HG02870 (cell line): Measurements from ENCODE around the gene KHDC4.
"Not testable (repeated sequence)": the region's sequence is repeated elsewhere in the genome, so short reads cannot be mapped to it uniquely, and the experiment has no call there.

Experiments
- ATAC-seq: cut with Tn5 transposase; IDR thresholded peaks from one replicate; pipeline ENCODE4 v1.9.1; 2021; ENCODE audit warnings: mild to moderate bottlenecking, moderate library complexity; ENCODE audit not compliant: unreplicated experiment

The KHDC4 gene

GRCh38 chr1:155942578-155943141, 8.4 kb upstream of the KHDC4 start:
- no peak for ATAC-seq

- no peak for ATAC-seq
These were observed 7.8 kb upstream of the KHDC4 start for GRCh38 chr1:155941845-155942531.

DNA sequence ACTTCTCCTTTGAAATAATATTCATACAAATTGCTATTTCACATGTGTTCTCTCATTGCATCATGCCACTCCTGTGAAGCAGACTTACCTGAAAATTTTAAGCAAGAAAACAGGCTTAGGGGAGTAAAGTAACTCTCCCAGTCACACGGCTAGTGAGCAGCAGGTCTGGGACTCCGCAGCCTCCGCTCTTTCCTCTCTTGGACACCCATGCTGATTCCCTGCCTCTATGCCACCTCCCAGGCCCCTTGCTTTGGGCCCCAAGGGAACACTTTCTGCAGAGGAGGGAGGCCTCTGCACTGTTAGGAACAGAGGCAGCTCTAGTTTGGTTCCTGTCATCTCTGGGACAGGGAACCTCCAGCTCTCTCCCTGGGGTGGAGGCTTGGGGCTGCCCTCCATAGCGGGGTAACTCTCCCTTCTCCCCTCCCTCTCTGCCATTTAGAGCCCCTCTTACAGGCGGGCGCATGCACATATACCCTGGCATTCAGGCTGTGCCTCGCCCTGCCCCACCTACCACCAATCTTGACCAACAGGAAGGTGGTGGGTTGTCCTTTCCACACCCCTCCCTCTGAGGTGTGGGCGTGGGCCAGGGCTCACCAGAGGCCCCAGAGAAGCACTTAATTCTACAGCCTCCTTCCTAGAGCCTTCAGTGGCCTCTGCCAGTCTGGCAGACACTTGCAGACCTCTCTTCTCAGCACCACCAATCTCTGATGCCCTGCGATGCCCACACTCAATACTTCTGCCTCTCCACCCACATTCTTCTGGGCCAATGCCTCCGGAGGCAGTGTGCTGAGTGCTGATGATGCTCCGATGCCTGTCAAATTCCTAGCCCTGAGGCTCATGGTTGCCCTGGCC, 7.0 kb upstream of the KHDC4 start, which contains the start of gene RXFP4:
TSS of gene RXFP4 (plus strand) at position 646 of the 852 bp plus-strand sequence. CDS start at position 718, 72 bp downstream.
- ATAC-seq, result no peak

- no peak for ATAC-seq
These were observed 6.3 kb upstream of the KHDC4 start for GRCh38 chr1:155940482-155940992.

- no peak for ATAC-seq
These were observed 4.0 kb upstream of the KHDC4 start for GRCh38 chr1:155938220-155938627.

DNA sequence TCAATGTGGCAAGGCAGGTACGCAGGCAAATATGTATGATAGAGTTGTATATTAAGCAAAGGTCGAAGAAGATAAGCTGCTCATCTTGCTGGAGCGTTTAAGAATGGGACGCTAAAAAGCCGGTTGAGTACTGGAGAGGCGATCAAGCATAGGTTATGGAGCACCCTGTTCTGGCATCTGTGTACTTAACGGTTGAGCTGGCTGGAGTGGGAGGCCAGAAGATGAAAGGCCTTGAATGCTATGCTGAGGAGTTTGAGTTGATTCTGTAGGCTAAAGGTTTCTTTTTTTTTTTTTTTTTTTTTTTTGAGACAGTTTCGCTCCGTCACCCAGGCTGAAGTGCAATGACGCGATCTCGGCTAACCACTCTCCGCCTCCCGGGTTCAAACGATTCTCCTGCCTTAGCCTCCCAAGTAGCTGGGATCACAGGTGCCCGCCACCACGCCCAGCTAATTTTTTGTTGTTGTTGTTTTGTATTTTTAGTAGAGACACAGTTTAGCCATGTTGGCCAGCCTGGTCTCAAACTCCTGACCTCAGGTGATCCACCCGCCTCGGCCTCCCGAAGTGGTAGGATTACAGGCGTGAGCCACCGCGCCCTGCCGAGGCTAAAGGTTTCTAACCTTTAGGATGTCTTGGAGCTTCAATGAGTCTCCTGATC, 850 bp upstream of the KHDC4 start:
- ATAC-seq, result no peak

- no peak for ATAC-seq
These were observed 569 bp downstream of the KHDC4 start for GRCh38 chr1:155933591-155934096.

- ATAC-seq, result no peak
These were observed 1.7 kb downstream of the KHDC4 start for GRCh38 chr1:155932487-155932886.

DNA sequence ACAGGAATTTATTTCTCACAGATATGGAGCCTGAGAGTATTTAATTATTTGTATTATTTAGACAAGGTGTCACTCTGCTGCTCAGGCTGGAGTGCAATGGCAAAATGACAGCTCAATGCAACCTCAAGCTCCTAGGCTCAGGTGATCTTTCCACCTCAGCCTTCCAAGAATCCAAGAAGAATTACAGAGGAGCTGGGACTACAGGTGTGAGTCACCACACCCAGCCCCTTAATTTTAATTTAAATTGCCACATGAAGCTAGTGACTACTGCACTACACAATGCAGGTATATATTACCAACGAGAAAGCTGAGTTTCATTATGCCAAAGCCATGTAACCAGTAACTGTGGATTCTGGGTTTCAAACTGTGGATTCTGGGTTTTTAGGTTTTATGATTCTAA, 2.1 kb downstream of the KHDC4 start:
- no peak for ATAC-seq

DNA sequence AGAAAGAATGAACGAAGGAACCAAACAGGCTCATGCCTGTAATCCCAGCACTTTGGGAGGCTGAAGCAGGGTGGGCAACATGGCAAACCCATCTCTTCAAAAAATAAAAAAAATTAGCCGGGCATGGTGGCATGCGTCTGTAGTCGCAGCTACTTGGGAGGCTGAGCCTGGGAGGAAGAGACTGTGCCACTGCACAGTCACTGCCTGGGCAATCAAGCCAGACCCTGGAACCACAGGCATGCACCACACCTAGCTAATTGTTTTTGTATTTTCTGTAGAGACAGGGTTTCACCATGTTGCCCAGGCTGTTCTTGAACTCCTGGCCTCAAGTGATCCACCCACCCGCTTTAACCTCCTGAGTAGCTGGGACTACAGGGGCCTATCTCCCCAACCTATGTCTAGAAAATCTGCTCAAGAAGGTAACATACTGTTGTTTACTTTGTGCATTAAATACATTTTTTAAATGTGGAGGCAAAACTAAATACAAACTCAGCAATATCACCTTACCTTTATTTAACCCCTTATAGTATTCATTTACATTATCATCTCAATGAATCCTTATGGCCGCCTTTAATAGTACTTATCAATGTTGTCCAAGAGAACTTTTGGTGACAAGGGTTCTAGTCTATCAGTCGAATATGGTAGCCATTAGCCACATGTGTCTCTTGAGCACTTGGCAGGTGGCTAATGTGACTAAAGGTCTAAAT, 2.7 kb downstream of the KHDC4 start:
- no peak for ATAC-seq

- not testable (repeated sequence) for ATAC-seq
These were observed 3.5 kb downstream of the KHDC4 start for GRCh38 chr1:155930725-155931124.

- no peak for ATAC-seq
These were observed 5.2 kb downstream of the KHDC4 start for GRCh38 chr1:155929057-155929456.

DNA sequence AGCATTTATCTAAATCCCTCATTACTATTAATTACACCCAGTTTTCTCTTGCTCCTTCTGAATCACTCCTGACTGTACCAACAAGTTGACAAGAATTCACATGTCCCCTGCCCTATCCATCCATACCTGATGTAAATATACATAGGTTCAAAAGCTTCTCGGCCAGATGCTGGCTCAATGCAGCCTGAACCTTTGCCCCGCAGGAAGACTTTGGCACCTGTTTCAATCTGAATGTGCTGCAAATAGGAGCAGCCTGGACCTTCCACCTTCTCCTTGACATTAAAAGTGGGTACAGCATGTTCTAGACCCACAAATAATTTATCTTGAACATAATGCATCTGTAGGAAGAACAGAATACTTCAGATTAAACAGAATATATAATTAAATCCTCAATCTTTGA, 8.7 kb downstream of the KHDC4 start:
- no peak for ATAC-seq

DNA sequence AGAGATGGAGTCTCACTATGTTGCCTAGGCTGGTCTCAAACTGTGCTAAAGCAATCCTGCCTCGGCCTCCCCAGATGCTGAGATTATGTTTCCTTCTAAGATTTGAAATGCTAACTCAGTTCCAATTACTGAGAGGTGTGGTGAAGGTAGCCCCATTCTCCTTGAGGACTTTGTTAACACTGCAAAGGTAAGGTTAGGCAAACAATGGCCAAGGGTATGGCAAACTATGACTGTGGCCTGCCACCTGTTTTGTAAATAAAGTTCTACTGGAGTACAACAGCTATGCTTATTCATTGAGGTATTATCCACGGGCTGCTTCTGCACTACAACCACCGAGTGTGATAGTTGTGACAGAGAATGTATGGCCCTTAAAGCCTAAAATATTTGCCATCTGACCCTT, 13.5 kb downstream of the KHDC4 start:
- no peak for ATAC-seq

DNA sequence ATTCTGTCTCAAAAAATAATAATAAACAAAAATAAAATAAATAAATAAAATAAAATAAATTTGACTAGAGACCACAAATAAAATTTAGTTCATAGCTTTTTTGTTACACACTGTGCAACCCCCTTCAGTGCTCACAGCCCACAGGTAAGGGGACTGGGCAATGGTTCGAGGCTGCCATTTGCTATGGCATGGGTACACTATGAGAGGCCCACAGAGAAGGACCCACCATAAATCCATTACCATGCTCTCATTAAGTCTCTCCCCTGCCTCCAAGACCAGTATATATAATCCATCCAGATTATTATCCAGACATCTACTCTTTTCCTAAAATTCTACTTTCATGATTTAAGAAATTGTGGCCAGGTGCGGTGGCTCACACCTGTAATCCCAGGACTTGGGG, 14.4 kb downstream of the KHDC4 start:
- ATAC-seq, result no peak

- ATAC-seq, result no peak
These were observed 15.6 kb downstream of the KHDC4 start for GRCh38 chr1:155918660-155919059.

- no peak for ATAC-seq
These were observed 20.1 kb downstream of the KHDC4 start for GRCh38 chr1:155913969-155914757.

GRCh38 chr1:155912056-155912536, 22.1 kb downstream of the KHDC4 start:
- ATAC-seq, result peak; percentile 27
